Ishikawa (cell line): ENCODE measurements around the gene NRXN3.

ENCODE experiments used
- EP300 ChIP-seq: IDR thresholded peaks from 2 replicates; pipeline ENCODE4 v1.6.1; 2012; ENCODE audit warnings: borderline replicate concordance
- FOXM1 ChIP-seq: IDR thresholded peaks from 2 replicates; pipeline ENCODE4 v1.6.1; 2012; ENCODE audit warnings: low read depth, borderline replicate concordance
- NFIC ChIP-seq: IDR thresholded peaks from 2 replicates; pipeline ENCODE4 v1.6.1; 2012
- TEAD4 ChIP-seq: IDR thresholded peaks from 2 replicates; pipeline ENCODE4 v1.6.1; 2012
- YY1 ChIP-seq: IDR thresholded peaks from 2 replicates; pipeline ENCODE4 v1.6.1; 2012; ENCODE audit warnings: low read depth
- TF ChIP-seq, protein P1 (sequence below): IDR thresholded peaks from 2 replicates; pipeline ENCODE4 v1.6.1; 2012
- TF ChIP-seq, protein P2 (sequence below): IDR thresholded peaks from 2 replicates; pipeline ENCODE4 v1.6.1; 2012; ENCODE audit warnings: low read depth, mild to moderate bottlenecking

DNA sequence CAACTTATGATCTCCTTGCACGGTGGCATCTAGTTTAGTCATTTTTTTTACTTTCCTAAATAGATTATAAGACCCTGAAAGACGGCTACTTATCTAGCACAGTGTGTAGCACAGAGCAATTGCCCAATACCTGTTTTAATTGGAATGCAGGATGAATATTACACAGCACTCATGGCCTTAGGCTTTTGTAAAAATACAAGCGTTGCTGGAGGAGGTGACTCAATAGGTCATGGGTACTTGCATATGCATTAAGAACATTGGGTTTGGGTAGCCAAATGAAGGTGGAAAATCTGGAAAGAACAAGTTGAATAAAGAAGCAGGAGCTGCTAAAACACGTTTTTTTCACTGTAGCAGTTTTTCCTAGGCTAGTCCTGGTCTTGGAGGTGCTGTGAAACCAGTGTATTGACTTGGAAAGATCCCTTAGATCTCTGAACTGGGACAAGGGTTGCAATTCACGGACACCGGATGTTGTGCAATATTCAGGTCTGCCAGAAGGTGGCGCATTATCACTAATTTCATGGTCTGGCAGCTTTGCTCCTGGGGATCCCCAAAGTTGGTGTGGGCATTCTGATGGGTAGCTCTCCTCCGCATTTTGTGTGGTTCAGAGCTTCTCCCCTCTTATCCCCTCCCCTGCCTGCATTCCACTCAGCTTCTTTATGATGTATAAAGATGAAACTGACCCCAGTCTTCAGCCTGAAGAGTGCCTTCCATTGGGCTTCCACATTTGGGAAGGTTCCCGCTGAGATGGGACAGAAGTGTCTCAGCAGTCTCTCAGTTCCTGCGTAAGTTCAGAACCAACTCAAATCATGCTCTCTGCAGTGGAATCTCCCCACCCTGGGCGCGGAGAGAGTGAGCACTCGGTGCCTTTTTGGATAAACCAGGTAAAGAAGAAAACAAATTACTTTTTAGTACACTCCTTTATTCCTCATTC lies 278.3 kb downstream of the NRXN3 start:
- TF ChIP-seq YY1 (no peak), NFIC (no peak), FOXM1 (no peak), EP300 (no peak), TEAD4 (no peak)
- TF ChIP-seq, protein P1, sequence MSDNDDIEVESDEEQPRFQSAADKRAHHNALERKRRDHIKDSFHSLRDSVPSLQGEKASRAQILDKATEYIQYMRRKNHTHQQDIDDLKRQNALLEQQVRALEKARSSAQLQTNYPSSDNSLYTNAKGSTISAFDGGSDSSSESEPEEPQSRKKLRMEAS, result no peak
- TF ChIP-seq, protein P2, sequence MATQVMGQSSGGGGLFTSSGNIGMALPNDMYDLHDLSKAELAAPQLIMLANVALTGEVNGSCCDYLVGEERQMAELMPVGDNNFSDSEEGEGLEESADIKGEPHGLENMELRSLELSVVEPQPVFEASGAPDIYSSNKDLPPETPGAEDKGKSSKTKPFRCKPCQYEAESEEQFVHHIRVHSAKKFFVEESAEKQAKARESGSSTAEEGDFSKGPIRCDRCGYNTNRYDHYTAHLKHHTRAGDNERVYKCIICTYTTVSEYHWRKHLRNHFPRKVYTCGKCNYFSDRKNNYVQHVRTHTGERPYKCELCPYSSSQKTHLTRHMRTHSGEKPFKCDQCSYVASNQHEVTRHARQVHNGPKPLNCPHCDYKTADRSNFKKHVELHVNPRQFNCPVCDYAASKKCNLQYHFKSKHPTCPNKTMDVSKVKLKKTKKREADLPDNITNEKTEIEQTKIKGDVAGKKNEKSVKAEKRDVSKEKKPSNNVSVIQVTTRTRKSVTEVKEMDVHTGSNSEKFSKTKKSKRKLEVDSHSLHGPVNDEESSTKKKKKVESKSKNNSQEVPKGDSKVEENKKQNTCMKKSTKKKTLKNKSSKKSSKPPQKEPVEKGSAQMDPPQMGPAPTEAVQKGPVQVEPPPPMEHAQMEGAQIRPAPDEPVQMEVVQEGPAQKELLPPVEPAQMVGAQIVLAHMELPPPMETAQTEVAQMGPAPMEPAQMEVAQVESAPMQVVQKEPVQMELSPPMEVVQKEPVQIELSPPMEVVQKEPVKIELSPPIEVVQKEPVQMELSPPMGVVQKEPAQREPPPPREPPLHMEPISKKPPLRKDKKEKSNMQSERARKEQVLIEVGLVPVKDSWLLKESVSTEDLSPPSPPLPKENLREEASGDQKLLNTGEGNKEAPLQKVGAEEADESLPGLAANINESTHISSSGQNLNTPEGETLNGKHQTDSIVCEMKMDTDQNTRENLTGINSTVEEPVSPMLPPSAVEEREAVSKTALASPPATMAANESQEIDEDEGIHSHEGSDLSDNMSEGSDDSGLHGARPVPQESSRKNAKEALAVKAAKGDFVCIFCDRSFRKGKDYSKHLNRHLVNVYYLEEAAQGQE, result no peak
